GM12864 (cell line): ENCODE measurements around the gene SPATA6L.

Source experiments
- DNase-seq: peaks from one replicate; pipeline ENCODE4 v3.0.0-alpha.2; 2011; ENCODE audit warnings: low read depth
- H3K4me3 ChIP-seq: 2 replicates; pipeline ENCODE4 v1.5.1; 2011; ENCODE audit warnings: mild to moderate bottlenecking, low read depth, low read length, control low read depth
- CTCF ChIP-seq: IDR thresholded peaks from 2 replicates; pipeline ENCODE4 v1.5.1; 2011; ENCODE audit warnings: low read depth, mild to moderate bottlenecking, moderate library complexity, low read length, control low read depth, inconsistent platforms; ENCODE audit errors: missing control alignments

The SPATA6L gene

GRCh38 chr9:4559261-4560182 lies 106.8 kb downstream of the SPATA6L start:
- no peak overlapping the region for H3K4me3 ChIP-seq
- peak; percentile 62 for DNase-seq
- TF ChIP-seq CTCF, result no peak

- no peak for TF ChIP-seq CTCF
- no peak overlapping the region for H3K4me3 ChIP-seq
- no peak for DNase-seq
Observed at GRCh38 chr9:4558371-4558998, 107.8 kb downstream of the SPATA6L start.

GRCh38 chr9:4555236-4555635 lies 111.0 kb downstream of the SPATA6L start:
- no peak overlapping the region for H3K4me3 ChIP-seq
- TF ChIP-seq CTCF, result no peak
- no peak for DNase-seq

- DNase-seq, result no peak
- no peak for TF ChIP-seq CTCF
- H3K4me3 ChIP-seq, result no peak overlapping the region
Observed at GRCh38 chr9:4553951-4554381, 112.3 kb downstream of the SPATA6L start.

GRCh38 chr9:4550777-4551484 lies 115.3 kb downstream of the SPATA6L start:
- no peak overlapping the region for H3K4me3 ChIP-seq
- no peak for DNase-seq
- TF ChIP-seq CTCF, result no peak

GRCh38 chr9:4549751-4550295 lies 116.5 kb downstream of the SPATA6L start:
- DNase-seq, result no peak
- no peak overlapping the region for H3K4me3 ChIP-seq
- TF ChIP-seq CTCF, result no peak
